Stimulated activated CD4-positive, alpha-beta T cell treated with anti-CD3 and anti-CD28 coated beads, Interleukin-2, amount 100 ng/mL, for 24 hours (primary cell): ENCODE measurements around the gene GCDH.
"Not testable (repeated sequence)": the region's sequence is repeated elsewhere in the genome, so short reads cannot be mapped to it uniquely, and the experiment has no call there.

ENCODE experiments used
- DNase-seq, 2 donors: peaks; one replicate each; pipeline ENCODE4 v3.0.0-alpha.2; 2020

The GCDH gene

DNA sequence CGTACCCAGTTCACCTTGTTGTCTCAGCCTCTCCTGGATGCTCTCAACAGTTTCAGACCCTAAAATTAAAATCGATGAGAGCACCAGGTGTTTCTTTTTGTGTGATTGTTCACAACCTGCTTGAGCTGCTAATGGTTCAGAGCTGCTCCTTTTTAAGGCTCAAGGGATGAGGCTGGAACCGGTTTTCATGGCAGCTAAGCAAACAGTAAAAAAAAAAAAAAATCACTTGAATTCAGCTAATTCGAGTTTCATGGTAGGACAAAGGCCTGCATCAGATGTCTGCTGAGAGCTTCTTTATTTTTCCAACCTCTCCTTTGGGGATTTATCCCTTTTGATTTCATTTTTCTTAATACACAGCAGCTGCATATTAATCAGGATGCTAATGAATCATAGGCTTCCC is 21.6 kb downstream of the GCDH start:
- no peak for DNase-seq

DNA sequence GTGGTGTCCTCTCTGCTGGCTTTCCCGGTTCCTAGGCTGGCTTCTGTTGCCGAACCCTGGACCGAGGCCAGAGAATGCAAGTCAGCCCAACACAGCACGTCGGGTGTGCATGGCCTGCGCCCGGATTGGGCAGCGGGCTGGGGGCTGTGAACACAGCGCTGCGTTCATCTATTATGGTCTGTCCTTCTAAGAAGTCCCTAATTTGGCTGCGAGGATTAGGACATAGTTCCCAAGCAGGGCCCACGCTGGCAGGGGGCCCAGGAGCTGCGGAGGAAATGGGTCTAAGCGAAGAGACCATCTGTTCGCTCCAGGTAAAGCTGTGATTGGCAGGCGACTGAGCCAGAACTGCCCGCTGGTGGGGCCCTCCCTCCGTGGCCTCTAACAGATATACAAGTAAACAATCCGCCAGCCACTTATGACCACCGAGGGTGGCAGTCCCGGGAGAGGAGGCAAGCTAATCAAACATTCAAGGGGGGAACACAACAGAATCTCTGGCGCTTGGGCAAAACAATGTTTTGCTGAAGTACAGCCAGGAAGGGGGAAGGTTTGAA is 22.1 kb downstream of the GCDH start:
- no peak for DNase-seq

DNA sequence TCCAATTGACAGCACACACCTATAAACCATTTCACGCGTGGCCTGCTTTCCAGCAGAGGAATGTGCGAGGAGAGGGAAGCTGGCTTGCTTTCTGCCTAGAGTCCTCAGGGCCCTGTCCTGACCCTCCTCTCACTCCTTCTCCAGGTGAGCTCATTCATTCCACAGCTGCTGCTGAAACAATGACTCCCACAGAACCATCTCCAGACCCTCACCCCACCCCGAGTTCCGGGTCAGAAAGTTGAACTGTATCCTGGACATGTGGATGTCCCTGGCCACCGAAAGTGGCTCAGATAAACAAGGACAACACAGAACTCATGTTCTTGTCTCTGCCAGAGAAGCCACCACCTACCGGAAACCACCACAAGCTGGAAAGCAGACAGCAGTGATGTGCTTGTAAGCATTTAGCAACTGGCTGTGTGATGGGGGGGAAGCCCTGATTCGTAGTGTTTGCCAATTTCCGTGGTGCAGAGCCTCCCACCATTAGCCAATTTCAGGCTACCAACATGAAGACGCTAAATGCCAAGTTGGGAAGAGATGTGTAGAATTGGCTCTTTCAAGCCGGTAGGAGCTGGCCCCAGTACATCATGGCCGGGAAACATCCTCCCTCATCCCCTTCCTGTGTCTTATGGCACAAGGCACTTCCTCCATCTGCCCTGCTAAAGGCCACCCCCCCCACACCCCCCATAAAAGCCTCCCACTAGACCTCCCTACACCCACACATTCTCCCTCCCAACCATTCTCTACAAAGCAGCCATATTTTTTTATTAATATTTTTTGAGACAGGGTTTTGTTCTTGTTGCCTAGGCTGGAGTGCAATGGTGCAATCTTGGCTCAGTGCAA is 23.1 kb downstream of the GCDH start:
- peak; percentile 32 to 43 for DNase-seq

DNA sequence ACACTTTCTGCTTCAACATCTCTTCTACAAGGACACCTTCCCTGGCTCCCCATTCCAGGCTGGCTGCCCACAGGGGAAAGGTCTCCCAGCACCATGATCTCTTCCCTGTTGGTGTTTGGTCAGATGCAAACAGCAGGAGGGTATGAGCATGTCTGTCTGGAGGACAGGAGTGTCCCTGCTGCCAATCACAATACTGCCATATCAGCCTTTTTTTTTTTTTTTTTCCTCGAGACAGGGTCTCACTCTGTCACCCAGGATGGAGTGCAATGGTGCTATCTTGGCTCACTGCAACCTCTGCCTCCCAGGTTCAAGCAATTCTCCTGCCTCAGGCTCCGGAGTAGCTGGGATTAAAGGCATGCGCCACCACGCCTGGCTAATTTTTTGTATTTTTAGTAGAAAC is 24.9 kb downstream of the GCDH start:
- not testable (repeated sequence) for DNase-seq

DNA sequence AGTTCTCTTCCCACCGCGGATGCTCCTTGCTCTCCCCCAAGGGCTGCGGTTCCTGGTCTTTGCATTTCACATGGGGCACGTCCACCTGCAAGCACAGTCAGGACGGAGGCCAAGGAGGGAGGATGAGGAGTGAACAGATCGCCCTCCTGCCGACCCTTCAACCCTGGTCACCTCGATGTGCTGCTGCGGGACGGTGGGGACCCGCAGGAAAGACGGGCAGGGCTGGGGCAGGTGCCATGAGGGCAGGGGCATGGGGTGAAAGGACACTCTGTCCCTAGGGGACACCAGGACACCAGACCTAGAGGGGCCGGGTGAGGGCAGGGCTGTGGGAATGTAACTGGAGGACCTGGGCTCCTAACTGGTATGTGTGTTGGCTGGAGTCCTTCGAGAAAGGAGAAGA is 27.3 kb downstream of the GCDH start:
- no peak for DNase-seq

DNA sequence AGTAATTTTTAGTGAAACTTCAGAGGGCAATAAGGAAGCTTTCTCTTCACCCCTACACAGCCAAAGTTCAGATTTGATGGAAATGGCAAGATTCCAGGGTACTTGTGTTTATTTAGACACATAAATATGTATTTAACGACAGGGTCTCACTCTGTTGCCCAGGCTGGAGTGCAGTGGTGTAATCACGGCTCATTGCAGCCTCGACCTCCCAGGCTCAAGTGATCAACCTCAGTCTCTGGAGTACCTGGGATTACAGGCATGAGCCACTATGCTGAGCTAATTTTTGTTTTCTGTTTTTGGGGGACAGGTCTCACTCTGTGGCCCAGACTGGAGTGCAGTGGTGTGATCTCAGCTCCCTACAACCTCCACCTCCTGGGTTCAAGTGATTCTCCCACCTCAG is 30.1 kb downstream of the GCDH start:
- DNase-seq = no peak

DNA sequence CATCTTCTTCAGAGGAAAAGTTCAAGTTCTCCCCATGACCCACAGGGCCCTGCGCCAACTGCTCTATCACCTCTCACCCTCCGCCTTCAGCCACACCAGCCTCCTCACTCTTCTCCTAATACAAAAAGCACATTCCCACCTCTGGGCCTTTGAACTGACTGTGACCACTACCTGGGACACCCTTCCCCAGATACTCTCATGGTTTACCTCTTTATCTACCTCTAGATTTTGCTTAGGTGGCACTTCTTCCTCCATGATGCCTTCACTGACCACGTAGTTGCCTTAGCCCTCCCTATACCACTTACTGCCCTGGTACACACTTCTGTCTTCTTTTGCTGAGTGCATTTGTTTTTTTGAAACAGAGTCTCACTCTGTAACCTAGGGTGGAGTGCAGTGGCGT is 32.0 kb downstream of the GCDH start:
- DNase-seq = no peak

DNA sequence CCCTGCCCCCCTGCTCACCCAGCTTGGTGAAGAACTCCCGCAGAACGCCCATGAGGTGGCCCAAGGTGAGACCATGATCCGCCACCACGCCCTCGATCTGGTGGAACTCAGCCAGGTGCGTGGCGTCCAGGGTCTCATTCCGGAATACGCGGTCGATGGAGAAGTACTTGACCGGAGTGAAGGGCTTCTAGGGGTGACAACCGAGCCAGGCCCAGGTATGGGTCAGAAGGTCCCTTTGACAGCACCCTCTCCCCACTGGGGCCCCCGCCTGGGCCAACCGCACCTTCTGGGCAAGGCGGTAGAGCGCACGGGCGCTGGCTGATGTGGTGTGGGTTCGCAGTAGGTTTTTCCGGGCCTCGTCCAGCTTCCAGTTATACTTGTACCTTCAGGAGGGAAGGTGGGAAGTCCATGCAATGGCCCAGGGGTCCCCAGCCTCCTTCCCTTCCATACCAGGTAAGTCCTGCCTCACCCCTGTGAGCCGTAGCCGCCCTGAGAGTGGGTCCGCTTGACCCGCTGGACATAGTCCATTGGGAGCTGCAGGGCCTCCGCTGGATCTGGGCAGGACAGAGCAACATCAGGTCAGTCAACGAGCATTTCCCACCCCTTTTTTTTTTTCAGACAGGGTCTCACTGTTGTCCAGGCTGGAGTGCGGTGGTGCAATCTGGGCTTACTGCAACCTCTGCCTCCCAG is 33.8 kb downstream of the GCDH start:
- no peak for DNase-seq

DNA sequence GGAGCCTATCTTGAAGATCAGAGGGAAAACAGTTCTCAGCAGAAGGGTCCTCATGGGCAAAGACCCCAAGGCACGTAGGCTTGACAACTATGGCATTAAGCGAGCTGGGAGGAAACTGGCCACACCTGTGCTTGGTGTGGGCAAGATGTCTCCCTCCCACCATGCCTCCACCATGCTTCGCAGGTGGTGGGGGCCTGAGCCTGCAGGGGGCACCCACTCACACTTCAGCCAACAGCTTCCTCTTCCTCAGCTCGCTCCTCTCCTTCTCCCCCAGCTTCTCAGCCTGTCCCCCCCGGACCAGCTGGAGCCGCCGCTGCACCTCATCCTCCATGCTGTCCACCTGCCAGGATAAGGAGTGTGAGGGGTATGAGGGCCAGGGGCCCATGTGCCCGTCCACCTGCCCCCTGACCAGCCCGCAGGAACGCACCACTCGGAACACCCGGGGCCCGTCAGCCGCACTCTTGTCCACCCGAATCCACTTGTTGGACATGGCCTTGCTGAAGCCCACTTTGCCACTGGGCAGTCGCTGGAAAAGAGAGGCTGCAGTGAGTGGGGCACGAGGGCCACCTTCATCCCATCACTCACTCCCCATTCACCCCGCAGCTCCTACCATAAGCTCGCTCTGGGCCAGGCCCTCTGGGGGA is 39.2 kb downstream of the GCDH start:
- no peak for DNase-seq

DNA sequence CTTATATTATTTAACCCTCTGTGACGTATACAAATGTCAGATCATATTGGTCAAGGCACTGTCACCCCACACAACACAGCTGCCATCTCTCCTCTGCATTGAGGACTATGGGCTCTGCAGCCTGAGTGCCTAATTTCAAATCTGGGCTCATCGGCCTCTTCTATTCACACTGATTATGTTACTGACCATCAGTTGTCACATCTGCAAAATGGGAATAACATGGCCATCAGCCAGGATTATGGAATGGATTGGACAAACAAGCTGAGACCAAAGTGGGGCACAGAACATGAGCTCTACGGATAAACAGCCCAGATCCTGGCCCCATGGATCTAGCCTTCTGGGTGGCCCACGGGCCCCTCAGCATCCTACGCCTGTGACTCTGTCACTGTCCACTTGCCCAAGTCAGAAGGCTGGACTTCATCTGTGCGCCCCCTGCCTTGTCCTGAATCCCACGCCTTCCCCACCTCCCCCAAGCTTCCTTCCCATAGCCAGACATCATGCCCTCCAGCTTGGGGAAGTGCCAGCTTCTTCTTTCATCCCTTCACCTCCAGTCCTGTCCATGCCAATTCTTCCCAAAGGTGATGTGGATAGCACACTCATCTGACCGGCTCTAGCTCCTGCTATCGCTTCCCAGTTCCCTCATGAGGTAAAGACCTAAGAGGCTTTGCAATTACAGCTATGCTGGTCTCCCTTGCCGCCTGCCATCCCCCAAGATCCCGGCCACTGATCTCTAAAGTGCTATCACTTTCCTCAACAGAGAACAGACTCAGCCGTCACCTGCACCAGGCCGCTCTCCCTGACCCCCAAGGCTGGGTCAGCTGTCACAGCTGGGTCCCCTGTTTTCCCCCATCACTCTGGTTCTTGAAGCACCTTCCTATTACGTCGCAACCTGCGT is 41.7 kb downstream of the GCDH start:
- no peak for DNase-seq

DNA sequence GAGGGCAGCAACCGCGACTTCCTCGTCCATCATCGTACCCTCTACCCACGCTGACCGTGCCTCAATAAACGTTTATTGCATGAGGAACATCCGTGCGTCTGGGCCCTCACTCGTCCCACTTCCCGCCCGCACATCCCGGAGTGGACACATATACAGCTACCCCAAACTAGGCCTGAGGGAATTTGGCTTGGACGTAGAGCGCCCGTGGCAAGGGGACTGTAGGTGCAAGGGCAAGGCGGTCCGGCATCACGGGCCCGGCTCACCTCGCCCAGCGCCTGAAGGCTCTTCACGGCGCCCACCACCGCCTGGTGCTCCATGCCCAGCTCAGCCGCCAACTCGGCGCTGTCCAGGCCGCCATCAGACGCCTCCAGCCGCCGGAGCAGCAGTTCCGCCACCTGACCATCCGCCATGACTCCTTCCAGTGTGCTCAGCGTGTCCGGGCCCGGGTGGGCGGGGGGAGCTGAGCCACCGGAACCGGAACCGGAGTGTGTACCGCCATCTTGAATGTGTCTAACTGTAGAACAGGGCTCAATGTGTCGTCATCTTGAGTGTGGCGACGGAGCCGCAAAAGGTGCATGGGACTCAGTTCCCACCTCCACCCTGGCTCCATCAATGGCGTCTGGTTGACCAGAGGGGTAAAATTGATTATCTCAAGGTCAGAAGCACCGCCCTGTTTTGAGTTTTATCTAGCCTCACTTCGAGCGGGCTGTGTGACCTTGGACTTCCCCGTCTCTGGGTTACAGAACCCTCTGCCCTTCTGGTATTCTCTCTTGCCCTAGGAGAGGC is 42.5 kb downstream of the GCDH start, which contains the start of gene FARSA:
Gene FARSA (minus strand): TSS at position 425 of the 786 bp plus-strand sequence. CDS start 15 bp downstream, at position 410.
- peak; percentile 89 to 90 for DNase-seq

DNA sequence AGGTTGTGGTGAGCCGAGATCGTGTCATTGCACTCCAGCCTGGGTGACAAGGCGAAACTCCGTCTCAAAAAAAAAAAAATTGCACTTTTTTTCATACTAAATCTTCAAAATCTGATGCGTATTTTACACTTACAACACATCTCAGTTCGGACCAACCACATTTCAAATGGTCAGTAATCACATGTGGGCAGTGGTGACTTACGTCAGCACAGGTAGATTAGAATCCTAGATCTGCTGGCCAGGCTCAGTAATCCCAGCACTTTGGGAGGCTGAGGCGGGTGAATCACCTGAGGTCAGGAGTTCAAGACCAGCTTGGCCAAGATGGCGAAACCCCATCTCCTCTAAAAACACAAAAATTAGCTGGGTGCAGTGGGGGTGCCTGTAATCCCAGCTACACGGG is 44.1 kb downstream of the GCDH start:
- DNase-seq = no peak

DNA sequence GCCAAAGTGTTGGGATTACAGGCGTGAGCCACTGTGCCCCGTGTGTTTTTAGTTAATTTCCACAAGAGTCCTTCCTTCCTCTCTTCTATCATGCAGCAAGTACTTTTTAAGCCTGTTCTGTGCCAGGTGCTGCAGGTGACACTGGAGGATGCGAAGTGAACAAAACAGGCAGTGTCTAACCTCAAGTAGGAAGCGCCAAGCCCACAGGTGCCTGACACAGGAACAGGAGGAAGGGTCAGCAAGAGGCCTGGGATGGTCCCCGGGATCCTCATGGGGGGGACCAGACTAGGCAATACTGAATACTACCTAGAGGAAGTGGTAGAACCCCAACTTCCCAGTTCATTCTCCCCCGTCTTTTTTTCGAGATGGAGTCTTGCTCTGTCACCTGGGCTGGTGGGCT is 45.6 kb downstream of the GCDH start:
- DNase-seq = no peak

DNA sequence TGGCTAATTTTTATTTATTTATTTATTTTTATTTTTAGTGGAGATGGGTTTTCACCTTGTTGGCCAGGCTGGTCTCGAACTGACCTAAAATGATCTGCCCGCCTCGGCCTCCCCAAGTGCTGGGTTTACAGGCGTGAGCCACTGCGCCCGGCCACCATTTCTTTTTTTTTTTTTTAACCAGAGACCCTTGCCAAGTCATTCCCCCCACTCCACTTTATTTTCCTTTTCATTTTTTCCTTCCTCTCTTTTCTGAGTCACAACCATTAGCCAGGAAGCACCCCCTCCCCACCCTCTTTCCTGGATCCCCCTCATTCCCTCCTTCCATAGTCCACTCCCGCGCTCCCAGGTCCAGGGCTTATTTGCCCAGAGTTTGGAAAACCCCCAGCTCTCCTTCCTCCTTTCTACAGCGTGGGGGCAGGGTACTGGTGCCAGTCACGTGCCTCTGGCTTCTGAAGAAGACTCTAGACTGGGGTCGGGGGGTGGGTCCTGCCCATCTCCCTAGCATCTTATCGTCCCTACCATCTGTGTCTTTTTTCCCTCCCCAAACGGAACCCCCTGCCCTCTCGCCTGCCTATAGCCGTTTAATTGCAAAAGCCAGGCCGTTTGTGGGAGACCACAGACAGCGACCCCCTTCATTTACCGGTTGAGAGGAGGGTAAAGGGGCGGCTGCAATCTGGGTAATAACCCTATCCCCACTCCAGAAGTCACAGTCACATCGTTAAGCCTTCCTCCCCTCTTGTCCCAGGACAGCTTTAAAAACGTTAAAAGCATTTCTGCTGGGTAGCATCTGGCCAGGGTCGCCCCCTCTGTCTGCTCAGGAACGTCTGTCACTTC is 46.4 kb downstream of the GCDH start:
- DNase-seq = peak in 1 of 2 donors; percentile 38

DNA sequence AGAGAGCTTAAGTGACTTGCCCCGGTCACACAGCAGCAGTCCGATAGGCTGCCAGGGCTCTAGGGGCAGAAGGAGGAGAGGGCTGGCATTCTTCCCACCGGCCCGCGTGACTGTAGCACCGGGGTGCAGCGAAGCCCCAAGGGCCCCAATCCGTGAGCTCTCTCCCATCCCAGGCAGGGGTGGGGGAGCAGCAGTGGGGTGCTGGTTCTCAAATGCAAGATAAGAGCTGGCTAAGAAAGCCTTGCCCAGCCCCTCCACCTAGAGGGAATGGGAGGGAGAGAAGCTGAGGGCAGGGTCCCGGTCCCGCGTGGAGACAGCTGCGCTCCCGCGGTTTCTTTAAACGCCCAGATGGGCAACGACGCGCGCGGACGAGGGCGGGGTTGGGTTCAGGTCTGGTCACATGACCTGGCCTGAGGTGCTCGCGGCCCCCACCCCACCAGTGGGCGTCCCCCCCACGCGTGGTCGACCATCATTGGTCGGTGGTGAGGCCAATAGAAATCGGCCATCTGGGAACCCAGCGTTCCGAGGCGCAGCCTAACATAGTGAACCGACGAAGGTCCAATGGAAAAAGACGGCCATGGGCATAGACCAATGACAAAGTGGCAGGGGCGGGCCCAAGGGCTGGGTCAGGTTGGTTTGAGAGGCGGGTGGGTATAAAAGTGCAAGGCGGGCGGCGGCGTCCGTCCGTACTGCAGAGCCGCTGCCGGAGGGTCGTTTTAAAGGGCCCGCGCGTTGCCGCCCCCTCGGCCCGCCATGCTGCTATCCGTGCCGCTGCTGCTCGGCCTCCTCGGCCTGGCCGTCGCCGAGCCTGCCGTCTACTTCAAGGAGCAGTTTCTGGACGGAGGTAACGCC is 47.2 kb downstream of the GCDH start, which contains the start of gene CALR:
Gene CALR (plus strand): TSS at position 683 of the 852 bp plus-strand sequence. CDS start 71 bp downstream, at position 754.
- peak; percentile 99 for DNase-seq

DNA sequence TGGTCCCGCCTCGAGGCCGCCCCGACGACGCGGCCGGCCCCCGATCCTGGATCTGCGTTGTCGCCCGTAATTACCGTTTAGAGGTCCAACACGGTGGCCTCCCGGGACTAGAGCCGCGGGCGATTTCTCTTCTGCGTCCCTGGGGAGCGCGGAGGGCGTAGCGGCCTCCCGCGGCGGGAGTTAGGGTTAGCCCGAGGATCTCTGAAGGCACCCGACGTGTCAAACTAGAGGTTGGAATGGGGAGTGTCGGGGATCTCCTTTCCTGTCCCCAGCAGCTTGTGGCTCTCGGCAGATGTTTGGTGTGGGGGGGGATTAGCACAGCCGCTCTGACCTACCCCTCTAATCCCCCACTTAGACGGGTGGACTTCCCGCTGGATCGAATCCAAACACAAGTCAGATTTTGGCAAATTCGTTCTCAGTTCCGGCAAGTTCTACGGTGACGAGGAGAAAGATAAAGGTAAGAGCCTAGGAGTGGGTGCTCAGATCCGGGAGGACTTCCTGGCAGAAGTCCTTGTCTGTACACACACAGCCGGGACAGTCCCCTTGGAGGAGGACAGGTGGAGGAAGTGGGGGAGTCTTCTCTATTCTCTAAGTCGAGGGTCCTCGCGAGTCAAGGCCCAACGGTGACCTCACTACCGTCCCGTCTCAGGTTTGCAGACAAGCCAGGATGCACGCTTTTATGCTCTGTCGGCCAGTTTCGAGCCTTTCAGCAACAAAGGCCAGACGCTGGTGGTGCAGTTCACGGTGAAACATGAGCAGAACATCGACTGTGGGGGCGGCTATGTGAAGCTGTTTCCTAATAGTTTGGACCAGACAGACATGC is 48.0 kb downstream of the GCDH start:
- peak; percentile 51 to 56 for DNase-seq

DNA sequence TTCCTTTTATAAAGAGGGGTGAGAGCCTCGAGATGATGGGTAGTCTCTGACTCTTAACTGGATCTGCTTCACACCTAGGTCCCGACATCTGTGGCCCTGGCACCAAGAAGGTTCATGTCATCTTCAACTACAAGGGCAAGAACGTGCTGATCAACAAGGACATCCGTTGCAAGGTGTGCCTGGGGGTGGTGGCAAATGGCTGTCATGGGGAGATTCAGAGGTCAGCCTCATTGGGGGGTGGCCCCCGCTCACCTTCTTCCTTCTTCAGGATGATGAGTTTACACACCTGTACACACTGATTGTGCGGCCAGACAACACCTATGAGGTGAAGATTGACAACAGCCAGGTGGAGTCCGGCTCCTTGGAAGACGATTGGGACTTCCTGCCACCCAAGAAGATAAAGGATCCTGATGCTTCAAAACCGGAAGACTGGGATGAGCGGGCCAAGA is 49.0 kb downstream of the GCDH start:
- no peak for DNase-seq

DNA sequence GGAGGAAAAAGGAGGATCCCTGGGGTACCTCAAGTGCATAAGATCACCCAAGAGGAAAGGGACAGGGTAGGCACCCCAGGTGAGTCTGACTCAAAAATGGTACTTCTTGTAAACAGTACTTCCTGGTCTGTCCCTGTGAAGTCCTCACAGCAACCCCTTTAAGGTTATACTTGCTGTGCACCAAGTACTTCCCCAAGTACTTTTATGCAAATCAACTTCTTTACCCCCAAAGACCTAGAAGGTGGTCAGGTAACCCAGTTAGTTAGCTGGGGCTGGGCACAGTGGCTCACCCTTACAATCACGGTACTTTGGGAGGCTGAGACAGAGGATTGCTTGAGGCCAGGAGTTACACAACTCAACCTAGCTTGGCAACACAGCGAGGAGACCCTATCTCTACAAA is 49.9 kb downstream of the GCDH start:
- DNase-seq = no peak
